ENCODE data around the gene BICDL1.

- TF ChIP-seq CTCF (conservative IDR thresholded peaks at IDR 0.05; ENCODE audit: low read depth, low read length), result no peak
- TF ChIP-seq EZH2 (IDR thresholded peaks at IDR 0.05; ENCODE audit: borderline replicate concordance, low read depth, low read length, poor library complexity, severe bottlenecking), result no peak
Observed at GRCh38 chr12:119949594-119949993, 39.4 kb upstream of the BICDL1 start.

Measured in A673 (cell line).